ENCODE measurements around the gene HAPLN2.

The HAPLN2 gene

GRCh38 chr1:156664767-156665411 lies 45.7 kb downstream of the HAPLN2 start:
- no peak for DNase-seq

GRCh38 chr1:156665539-156665938 lies 46.3 kb downstream of the HAPLN2 start:
- no peak for DNase-seq

GRCh38 chr1:156666862-156667609 lies 47.8 kb downstream of the HAPLN2 start:
- DNase-seq = no peak

- DNase-seq = no peak
Observed at GRCh38 chr1:156667610-156667967, 48.4 kb downstream of the HAPLN2 start.

GRCh38 chr1:156667968-156668709 lies 48.9 kb downstream of the HAPLN2 start:
- no peak for DNase-seq

GRCh38 chr1:156668801-156669637 lies 49.8 kb downstream of the HAPLN2 start:
- no peak for DNase-seq

- no peak for DNase-seq
Observed at GRCh38 chr1:156669794-156670193, 50.6 kb downstream of the HAPLN2 start.

GRCh38 chr1:156670359-156670758 lies 51.1 kb downstream of the HAPLN2 start:
- DNase-seq = no peak

GRCh38 chr1:156670791-156671190 lies 51.6 kb downstream of the HAPLN2 start:
- DNase-seq = no peak

GRCh38 chr1:156671804-156672203 lies 52.6 kb downstream of the HAPLN2 start:
- no peak for DNase-seq

GRCh38 chr1:156673387-156674121 lies 54.3 kb downstream of the HAPLN2 start:
- DNase-seq = peak; percentile 79
